Stimulated activated CD8-positive, alpha-beta memory T cell treated with anti-CD3 and anti-CD28 coated beads, Interleukin-15, amount 100 ng/mL, for 48 hours (primary cell): ENCODE measurements around the gene PLCB1.
"Not testable (repeated sequence)": the region's sequence is repeated elsewhere in the genome, so short reads cannot be mapped to it uniquely, and the experiment has no call there.

Experiments used
- DNase-seq, 2 donors: peaks; one replicate each; pipeline ENCODE4 v3.0.0-alpha.2; 2020; ENCODE audit warnings: low read depth in 2 of 2

PLCB1 gene

GRCh38 chr20:8545212-8545611 lies 413.1 kb downstream of the PLCB1 start:
- no peak for DNase-seq

- DNase-seq = no peak
Observed at GRCh38 chr20:8547035-8547650, 415.1 kb downstream of the PLCB1 start.

GRCh38 chr20:8547968-8548588 lies 416.0 kb downstream of the PLCB1 start:
- no peak for DNase-seq

GRCh38 chr20:8549192-8549591 lies 417.1 kb downstream of the PLCB1 start:
- no peak for DNase-seq

- DNase-seq = no peak
Observed at GRCh38 chr20:8557711-8558110, 425.6 kb downstream of the PLCB1 start.

GRCh38 chr20:8562356-8562755 lies 430.3 kb downstream of the PLCB1 start:
- no peak for DNase-seq

GRCh38 chr20:8568075-8568474 lies 436.0 kb downstream of the PLCB1 start:
- no peak for DNase-seq

GRCh38 chr20:8569766-8570165 lies 437.7 kb downstream of the PLCB1 start:
- no peak for DNase-seq

GRCh38 chr20:8571611-8572010 lies 439.5 kb downstream of the PLCB1 start:
- no peak for DNase-seq

GRCh38 chr20:8573686-8574085 lies 441.6 kb downstream of the PLCB1 start:
- no peak for DNase-seq

GRCh38 chr20:8575114-8575513 lies 443.0 kb downstream of the PLCB1 start:
- DNase-seq = no peak

- no peak for DNase-seq
Observed at GRCh38 chr20:8578161-8578865, 446.2 kb downstream of the PLCB1 start.

GRCh38 chr20:8579035-8579434 lies 447.0 kb downstream of the PLCB1 start:
- no peak for DNase-seq

- DNase-seq = no peak
Observed at GRCh38 chr20:8581446-8582183, 449.5 kb downstream of the PLCB1 start.

- DNase-seq = no peak
Observed at GRCh38 chr20:8583012-8583565, 451.0 kb downstream of the PLCB1 start.

- no peak for DNase-seq
Observed at GRCh38 chr20:8583566-8584043, 451.5 kb downstream of the PLCB1 start.

- no peak for DNase-seq
Observed at GRCh38 chr20:8587251-8587650, 455.2 kb downstream of the PLCB1 start.

GRCh38 chr20:8587810-8588209 lies 455.7 kb downstream of the PLCB1 start:
- no peak for DNase-seq

- no peak for DNase-seq
Observed at GRCh38 chr20:8589956-8590355, 457.9 kb downstream of the PLCB1 start.

GRCh38 chr20:8600910-8601541 lies 469.0 kb downstream of the PLCB1 start:
- DNase-seq = not testable (repeated sequence)

GRCh38 chr20:8601542-8601912 lies 469.5 kb downstream of the PLCB1 start:
- no peak for DNase-seq
